K562 (cell line): Measurements from ENCODE around the gene ALDOB. TPM values are rescaled to one million over a fixed set of nuclear protein-coding genes. Genes with fewer than 3 reads are reported as not detected.

Experiments
- ATAC-seq: fragments of 200-7000 bp; cut with Tn5 transposase; 3 replicates; pipeline ENCODE4 v1.9.1; 2020; ENCODE audit warnings: moderate library complexity
- BruUV-seq: library from RNA; stranded (reverse); fragments of 400-500 nt; replicated peaks from 2 replicates; lab custom pipeline; 2021; lab: Mats Ljungman, UMichigan
- CTCF ChIA-PET: fragments of 300-600 bp; formaldehyde crosslinking; extraction: SDS; loops from one replicate; lab custom pipeline; 2021; ENCODE audit warnings: low intra/inter-chr PET ratio; lab: Yijun Ruan, JAX
- POLR2A ChIA-PET: fragments of 300-600, 350-650 bp; sonication (Branson Sonifier 250); formaldehyde crosslinking; extraction: SDS; loops from one replicate; lab custom pipeline; 2021; ENCODE audit warnings: antibody characterized with exemption, inconsistent platforms; lab: Yijun Ruan, JAX
- DNase-seq, 4 experiments: peaks; one replicate each; pipeline versions ENCODE4 v3.0.0 to v3.0.0-alpha.2; 2011 to 2018; ENCODE audit warnings: low spot score in 3 of 4, mixed read lengths in 3 of 4; ENCODE audit errors: extremely low read depth in 1 of 4
- FAIRE-seq: peaks from 2 replicates; lab custom pipeline; 2011; peaks lifted over from hg19 to GRCh38; lab: Jason Lieb, UNC
- H2AFZ ChIP-seq: 2 replicates; pipeline ENCODE4 v1.6.0; 2011; ENCODE audit warnings: low read depth, low read length, control low read depth, inconsistent platforms
- H3K27ac ChIP-seq: fragments of 200-600 bp; 3 replicates; pipeline ENCODE4 v1.8.0; 2011; ENCODE audit warnings: low read depth, mild to moderate bottlenecking, control low read depth, inconsistent platforms, low read length, moderate library complexity, mixed read lengths; ENCODE audit errors: extremely low read depth
- H3K27me3 ChIP-seq, 2 experiments: fragments of 300-600 bp in 1 of 2; 2 replicates in 1 of 2; 3 replicates in 1 of 2; pipeline versions ENCODE4 v1.6.0 to v1.8.0; 2011; ENCODE audit warnings: inconsistent platforms in 2 of 2, low read length in 2 of 2, mild to moderate bottlenecking in 1 of 2, mixed read lengths in 1 of 2, moderate library complexity in 1 of 2; ENCODE audit not compliant: control insufficient read depth in 2 of 2, insufficient read depth in 2 of 2
- H3K36me3 ChIP-seq: fragments of 300-600 bp; 3 replicates; pipeline ENCODE4 v1.8.0; 2011; ENCODE audit warnings: mild to moderate bottlenecking, low read length, inconsistent platforms; ENCODE audit not compliant: control insufficient read depth, insufficient read depth
- H3K4me1 ChIP-seq, 2 experiments: fragments of 200-600 bp in 1 of 2; replicated peaks in 1 of 2; 2 replicates in 1 of 2; 3 replicates in 1 of 2; pipeline versions ENCODE4 v1.5.1 to v1.8.0; 2011; ENCODE audit warnings: inconsistent platforms in 2 of 2, low read length in 2 of 2, mild to moderate bottlenecking in 1 of 2, mixed read lengths in 1 of 2, moderate library complexity in 1 of 2; ENCODE audit not compliant: control insufficient read depth in 2 of 2, insufficient read depth in 2 of 2
- H3K4me2 ChIP-seq: 2 replicates; pipeline ENCODE4 v1.6.1; 2011; ENCODE audit warnings: low read length, control low read depth, inconsistent platforms, mixed read lengths; ENCODE audit not compliant: insufficient read depth
- H3K4me3 ChIP-seq: fragments of 200-600 bp; sonication (generic), shearing (Covaris generic); 2 replicates; pipeline ENCODE4 v1.5.1; 2016; ENCODE audit warnings: control low read depth, inconsistent platforms
- H3K79me2 ChIP-seq: fragments of 200-600 bp; 3 replicates; pipeline ENCODE4 v1.8.0; 2011; ENCODE audit warnings: low read length, inconsistent platforms; ENCODE audit not compliant: control insufficient read depth, insufficient read depth
- H3K9ac ChIP-seq, 2 experiments: 2 replicates each; pipeline versions ENCODE4 v1.6.0 to v1.6.1; 2011; ENCODE audit warnings: low read depth in 2 of 2, low read length in 2 of 2, control low read depth in 1 of 2, inconsistent platforms in 1 of 2, mild to moderate bottlenecking in 1 of 2, mixed read lengths in 1 of 2; ENCODE audit not compliant: insufficient read depth in 1 of 2
- H3K9me1 ChIP-seq: one replicate; pipeline ENCODE4 v1.6.0; 2011; ENCODE audit warnings: inconsistent platforms, mild to moderate bottlenecking, low read length, moderate library complexity; ENCODE audit not compliant: control insufficient read depth, insufficient read depth
- H3K9me3 ChIP-seq: replicated peaks from 2 replicates; pipeline ENCODE4 v1.5.1; 2011; ENCODE audit warnings: low read depth, low read length, inconsistent platforms; ENCODE audit not compliant: control insufficient read depth, insufficient read depth
- H4K20me1 ChIP-seq: replicated peaks from 2 replicates; pipeline ENCODE4 v1.6.1; 2011; ENCODE audit warnings: low read length, inconsistent platforms, mixed read lengths; ENCODE audit not compliant: control insufficient read depth, insufficient read depth
- ARID1B ChIP-seq: fragments of 450-650 bp; IDR thresholded peaks from 2 replicates; pipeline ENCODE4 v1.6.1; 2016; ENCODE audit warnings: antibody characterized with exemption, mild to moderate bottlenecking, inconsistent platforms
- E4F1 ChIP-seq: fragments of 250-450 bp; sonication (Bioruptor Pico); IDR thresholded peaks from 2 replicates; pipeline ENCODE4 v1.5.0; 2021; ENCODE audit warnings: mild to moderate bottlenecking, borderline replicate concordance
- ESRRB ChIP-seq: fragments of 250-450 bp; sonication (Bioruptor Pico); IDR thresholded peaks from 2 replicates; pipeline ENCODE4 v1.5.0; 2020; ENCODE audit warnings: mild to moderate bottlenecking, moderate library complexity, borderline replicate concordance
- IFI16 ChIP-seq: fragments of 250-450 bp; sonication (Bioruptor Pico); IDR thresholded peaks from 2 replicates; pipeline ENCODE4 v2.1.2; 2022; ENCODE audit warnings: mild to moderate bottlenecking, inconsistent platforms
- ILK ChIP-seq: fragments of 450-650 bp; IDR thresholded peaks from 2 replicates; pipeline ENCODE4 v1.6.1; 2016; ENCODE audit warnings: missing genetic modification characterization, low read depth, mild to moderate bottlenecking, missing compliant biosample characterization, moderate library complexity, borderline replicate concordance
- NFE2 ChIP-seq: IDR thresholded peaks from 2 replicates; pipeline ENCODE4 v1.6.1; 2014; ENCODE audit warnings: antibody characterized with exemption, low read depth
- RHOXF2B ChIP-seq: fragments of 250-450 bp; sonication (Bioruptor Pico); conservative IDR thresholded peaks from 2 replicates; pipeline ENCODE4 v1.5.1; 2021
- TFAP4 ChIP-seq: sonication (generic); formaldehyde crosslinking; IDR thresholded peaks from 2 replicates; pipeline ENCODE4 v1.8.0; 2022; ENCODE audit warnings: missing genetic modification reagents, mild to moderate bottlenecking, moderate library complexity, borderline replicate concordance
- ZNF395 ChIP-seq: fragments of 200-800 bp; sonication (Bioruptor generic); IDR thresholded peaks from 2 replicates; pipeline ENCODE4 v1.6.1; 2017; ENCODE audit warnings: missing genetic modification characterization, missing compliant biosample characterization
- WGBS: fragments of 100-300 bp; shearing (Covaris generic); methylation state at CpG from one replicate; pipeline ENCODE4 v1.1.6; 2016; ENCODE audit warnings: low coverage, mixed read lengths; ENCODE audit not compliant: insufficient coverage; ENCODE audit errors: missing lambda C conversion rate; 5-methylcytosine and 5-hydroxymethylcytosine counted together
- in situ Hi-C: fragments of 300-500 bp; cut with MboI; formaldehyde crosslinking; loops from 4 replicates; pipeline ENCODE4 v1.15.0; 2018; ENCODE audit warnings: inconsistent platforms, mixed read lengths
- intact Hi-C: fragments of 100-400 bp; cut with micrococcal nuclease; formaldehyde crosslinking; loops from 2 replicates; pipeline ENCODE4 v1.14.2; 2022
- polyA plus RNA-seq, 8 experiments: library from polyadenylated mRNA; depleted of rRNA in 4 of 8; stranded (reverse) in 5 of 8; unstranded in 3 of 8; fragments of >200 nt; fragmentation: Nextera tagmentation in 2 of 8; fragmentation: Illumina TruSeq in 1 of 8; extraction: Ambion mirVana in 2 of 8; extraction: Trizol in 1 of 8; gene quantifications; 2 replicates each; pipeline versions ENCODE4 v1.2.1 to v1.2.3, GENCODE V29; 2011 to 2014; ENCODE audit warnings: inconsistent platforms in 1 of 8, missing spikeins in 1 of 8
- total RNA-seq, 7 experiments: library from RNA; depleted of rRNA in 6 of 7; stranded (reverse); fragments of >200 nt in 6 of 7; fragmentation: Illumina TruSeq in 2 of 7; extraction: Trizol in 2 of 7; gene quantifications; 2 replicates each; pipeline versions ENCODE4 v1.2.1 to v1.2.3, GENCODE V29; 2011 to 2021; ENCODE audit warnings: low replicate concordance in 1 of 7

ALDOB gene
- total and polyA plus RNA-seq, 9 of the 15 experiments (the other 6 are each of a cell fraction or from before 2014, with no cell fraction given), result 0.80 TPM; not detected in 8

GRCh38 chr9:101476576-101477208, 41.1 kb upstream of the ALDOB start:
- no peaks in the 10 kb centered on the region for H3K9me1 ChIP-seq
- peaks cover 21% of the 10 kb centered on the region; the same call in 2 of the 3 replicates for H3K36me3 ChIP-seq
- H3K9ac ChIP-seq, result no peak overlapping the region
- TF ChIP-seq IFI16 (CRISPR knock-in tag) (no peak), RHOXF2B (CRISPR knock-in tag) (no peak), ARID1B (no peak)
- no peak overlapping the region for H2AFZ ChIP-seq
- H3K4me2 ChIP-seq, result no peak overlapping the region
- H3K4me1 ChIP-seq, result peaks cover 6 to 9% of the 10 kb centered on the region in 2 experiments; a peak in 3 of 5 replicates
- intact Hi-C loops (no loop called here), in situ Hi-C loops (no loop called here)
- peaks cover 0 to 16% of the 10 kb centered on the region in 2 experiments; a peak in 2 of 5 replicates for H3K27me3 ChIP-seq
- H3K4me3 ChIP-seq, result no peak overlapping the region
- FAIRE-seq (no peak), ATAC-seq (no peak), DNase-seq (no peak)
- ChIA-PET POLR2A (interaction anchor here (0.7 kb wide), 1 partner anchor 72 kb away, joined by 5 read pairs; no protein-coding TSS in a partner anchor), CTCF (no interaction called here)
- H3K9me3 ChIP-seq, result no peaks in the 10 kb centered on the region
- WGBS, result 48% methylated on average over 11 of the region's 13 CpGs
- no peak overlapping the region for H3K27ac ChIP-seq
- no peaks in the 10 kb centered on the region for H4K20me1 ChIP-seq
- H3K79me2 ChIP-seq, result peaks cover 7% of the 10 kb centered on the region; the same call in 1 of the 3 replicates
- BruUV-seq, result no TSS peak

GRCh38 chr9:101472891-101473290, 37.3 kb upstream of the ALDOB start:
- H3K9me3 ChIP-seq, result no peaks in the 10 kb centered on the region
- no peak for ATAC-seq
- POLR2A ChIA-PET, result no interaction called here
- DNase-seq, result no peak
- no peak overlapping the region for H2AFZ ChIP-seq
- H3K79me2 ChIP-seq, result no peaks in the 10 kb centered on the region
- H3K4me2 ChIP-seq, result no peak overlapping the region
- no peaks in the 10 kb centered on the region for H3K9me1 ChIP-seq
- BruUV-seq, result no TSS peak
- no peak overlapping the region for H3K27ac ChIP-seq
- no peak overlapping the region for H3K9ac ChIP-seq
- CTCF ChIA-PET, result interaction anchor here (0.6 to 1.4 kb wide), 2 partner anchors 8 to 58 kb away, joined by 3 read pairs; no protein-coding TSS in a partner anchor
- no peak for FAIRE-seq
- WGBS, result 20% methylated on average over 1 of the region's 1 CpG
- peaks cover 21% of the 10 kb centered on the region; the same call in 2 of the 3 replicates for H3K36me3 ChIP-seq
- H4K20me1 ChIP-seq, result no peaks in the 10 kb centered on the region
- H3K27me3 ChIP-seq, result peaks cover 0 to 16% of the 10 kb centered on the region in 2 experiments; a peak in 2 of 5 replicates
- intact Hi-C loops, result no loop called here
- in situ Hi-C loops, result no loop called here
- H3K4me1 ChIP-seq, result no peaks in the 10 kb centered on the region; a peak in 1 of 5 replicates
- H3K4me3 ChIP-seq, result no peak overlapping the region
- TF ChIP-seq ILK (tag) (no peak), E4F1 (no peak), ZNF395 (CRISPR knock-in tag) (no peak), NFE2 (no peak), TFAP4 (CRISPR knock-in tag) (no peak), ESRRB (CRISPR knock-in tag) (no peak)
